Tibial nerve (tissue), 4 donors: Measurements from ENCODE around the gene RSPH9. TPM values are rescaled to one million over a fixed set of nuclear protein-coding genes. Genes with fewer than 3 reads are reported as not detected.

Experiments used
- DNase-seq, 2 donors: peaks; one replicate each; pipeline ENCODE4 v3.0.0-alpha.2; 2019; ENCODE audit warnings: low spot score in 2 of 2
- H3K27ac ChIP-seq, 4 donors: fragments of 200-600 bp; sonication (generic) in 3 of 4; one replicate each; pipeline ENCODE4 v1.5.1; 2017 to 2019; ENCODE audit warnings: mild to moderate bottlenecking in 1 of 4
- H3K27me3 ChIP-seq, 2 donors: fragments of 200-600 bp; sonication (generic) in 1 of 2; one replicate each; pipeline versions ENCODE4 v1.5.1 to v1.6.0; 2017 to 2019
- H3K36me3 ChIP-seq, 3 donors: fragments of 200-600 bp; sonication (generic); one replicate each; pipeline ENCODE4 v1.5.1; 2018 to 2019
- H3K4me1 ChIP-seq, 4 donors: fragments of 200-600 bp; sonication (generic) in 3 of 4; one replicate each; pipeline ENCODE4 v1.5.1; 2017 to 2019
- H3K4me3 ChIP-seq, 4 donors: fragments of 200-600 bp; sonication (generic) in 3 of 4; one replicate each; pipeline ENCODE4 v1.5.1; 2017 to 2019; ENCODE audit warnings: mild to moderate bottlenecking in 1 of 4, moderate library complexity in 1 of 4
- H3K9me3 ChIP-seq, 4 donors: fragments of 200-600 bp; sonication (generic) in 3 of 4; one replicate each; pipeline ENCODE4 v1.5.1; 2017 to 2019
- CTCF ChIP-seq, 5 experiments: fragments of 200-600 bp in 3 of 5; fragments of 450-650 bp in 2 of 5; sonication (generic) in 3 of 5; IDR thresholded peaks; one replicate each; pipeline ENCODE4 v1.5.1; 2016 to 2019; ENCODE audit warnings: antibody characterized with exemption in 5 of 5, mild to moderate bottlenecking in 3 of 5, moderate library complexity in 2 of 5
- EP300 ChIP-seq, 2 donors: sonication (generic); formaldehyde crosslinking; IDR thresholded peaks; one replicate each; pipeline ENCODE4 v1.6.1; 2017; ENCODE audit warnings: antibody characterized with exemption in 2 of 2, mild to moderate bottlenecking in 1 of 2
- POLR2A ChIP-seq, 2 donors: fragments of 450-650 bp; IDR thresholded peaks; one replicate each; pipeline ENCODE4 v1.6.1; 2017; ENCODE audit warnings: antibody characterized with exemption in 2 of 2, mild to moderate bottlenecking in 2 of 2, moderate library complexity in 2 of 2
- WGBS, 2 donors: methylation state at CpG; one replicate each; pipeline ENCODE4 v1.1.5; 2018; 5-methylcytosine and 5-hydroxymethylcytosine counted together
- total RNA-seq, 4 donors: library from RNA; depleted of rRNA; stranded (reverse); fragments of >200 nt; gene quantifications; one replicate each; pipeline ENCODE4 v1.1.0, GENCODE V29; 2016

The RSPH9 gene
- under 1 TPM in 3 of 4 donors, not detected in 1; 0.30 to 0.66 (median 0.63) TPM for total RNA-seq

GRCh38 chr6:43644940-43645612 is at the start of gene RSPH9:
TSS of gene RSPH9 (plus strand) at chr6:43645036. CDS start at chr6:43645099, 63 bp downstream.
- DNase-seq: peak in 1 of 2 donors; percentile 42
- 6 to 8% methylated on average over 36 to 46 of the region's 52 CpGs for WGBS, 2 donors
- Histone ChIP-seq H3K36me3 (peaks cover 0 to 28% (median 16%) of the 10 kb centered on the region in 3 donors), H3K4me1 (peaks cover 0 to 13% (median 5%) of the 10 kb centered on the region in 4 donors), H3K9me3 (no peaks in the 10 kb centered on the region), H3K4me3 (peak within 1 kb of the TSS; percentile 34 to 61 (median 55)), H3K27ac (peak within 1 kb of the TSS in 3 of 4 donors; percentile 38 to 74 (median 72)), H3K27me3 (no peaks in the 10 kb centered on the region)
- TF ChIP-seq CTCF (IDR thresholded peaks at IDR 0.05) (no peak), POLR2A (IDR thresholded peaks at IDR 0.05) (no peak)

GRCh38 chr6:43600595-43600994 is 44.2 kb upstream of the RSPH9 start:
- no peak overlapping the region for H3K4me3 ChIP-seq
- H3K4me1 ChIP-seq: peaks cover 0 to 7% (median 0%) of the 10 kb centered on the region in 4 donors
- WGBS, 2 donors: 92 to 95% methylated on average over 2 of the region's 2 CpGs
- DNase-seq: no peak
- TF ChIP-seq POLR2A (IDR thresholded peaks at IDR 0.05): no peak
- TF ChIP-seq EP300 (IDR thresholded peaks at IDR 0.05): no peak
- TF ChIP-seq CTCF (IDR thresholded peaks at IDR 0.05): no peak
- no peaks in the 10 kb centered on the region for H3K9me3 ChIP-seq
- H3K27me3 ChIP-seq: no peaks in the 10 kb centered on the region
- H3K27ac ChIP-seq: no peak overlapping the region
- peaks cover 0 to 73% (median 7%) of the 10 kb centered on the region in 3 donors for H3K36me3 ChIP-seq

- no peak for TF ChIP-seq EP300 (IDR thresholded peaks at IDR 0.05)
- Histone ChIP-seq H3K4me1 (peaks cover 0 to 14% (median 0%) of the 10 kb centered on the region in 4 donors), H3K27ac (no peak overlapping the region), H3K36me3 (peaks cover 0 to 68% (median 7%) of the 10 kb centered on the region in 3 donors), H3K9me3 (no peaks in the 10 kb centered on the region), H3K27me3 (no peaks in the 10 kb centered on the region), H3K4me3 (no peak overlapping the region)
- WGBS, 2 donors: 47 to 78% methylated on average over 2 of the region's 2 CpGs
- DNase-seq: no peak
Measured at GRCh38 chr6:43604174-43604573, 40.7 kb upstream of the RSPH9 start.

- no peaks in the 10 kb centered on the region for H3K27me3 ChIP-seq
- DNase-seq: no peak
- H3K36me3 ChIP-seq: peaks cover 0 to 71% (median 7%) of the 10 kb centered on the region in 3 donors
- H3K4me3 ChIP-seq: no peak overlapping the region
- no peak overlapping the region for H3K27ac ChIP-seq
- peaks cover 0 to 14% (median 0%) of the 10 kb centered on the region in 4 donors for H3K4me1 ChIP-seq
- TF ChIP-seq EP300 (IDR thresholded peaks at IDR 0.05) (no peak), CTCF (IDR thresholded peaks at IDR 0.05) (no peak), POLR2A (IDR thresholded peaks at IDR 0.05) (no peak)
- no peaks in the 10 kb centered on the region for H3K9me3 ChIP-seq
- 89 to 92% methylated on average over 2 of the region's 2 CpGs for WGBS, 2 donors
Measured at GRCh38 chr6:43606019-43606418, 38.8 kb upstream of the RSPH9 start.

- TF ChIP-seq CTCF (IDR thresholded peaks at IDR 0.05): peak; percentile 70 to 79 (median 72)
- TF ChIP-seq POLR2A (IDR thresholded peaks at IDR 0.05): no peak
- Histone ChIP-seq H3K27ac (no peak overlapping the region), H3K36me3 (peaks cover 0 to 70% (median 8%) of the 10 kb centered on the region in 3 donors), H3K27me3 (no peaks in the 10 kb centered on the region), H3K4me1 (peaks cover 0 to 14% (median 0%) of the 10 kb centered on the region in 4 donors), H3K4me3 (no peak overlapping the region), H3K9me3 (no peaks in the 10 kb centered on the region)
- 1 to 5% methylated on average over 5 of the region's 5 CpGs for whole genome bisulfite sequencing, 2 donors
- peak; percentile 50 to 85 for DNase-seq
Measured at GRCh38 chr6:43608310-43608763, 36.5 kb upstream of the RSPH9 start.
